ENCODE results near the gene GALNT11.

Gene GALNT11

GRCh38 chr7:152161171-152161570 lies 135.7 kb downstream of the GALNT11 start:
- no peak for DNase-seq

GRCh38 chr7:152162287-152162686 lies 136.8 kb downstream of the GALNT11 start:
- DNase-seq, result no peak

Measured in NCI-H345 (cell line).